ENCODE measurements around the gene SHKBP1. TPM values are rescaled to one million over a fixed set of nuclear protein-coding genes. Genes with fewer than 3 reads are reported as not detected.

The SHKBP1 gene
- total and polyA plus RNA-seq, 2 of the 13 experiments (the other 11 are each of a cell fraction or from before 2014, with no cell fraction given): 16.2 to 17.4 TPM

- Histone ChIP-seq H3K4me1 (ENCODE audit: insufficient read depth, low read length) (peaks cover 5% of the 10 kb centered on the region; the same call in 1 of the 2 replicates), H3K27ac (ENCODE audit: extremely low read length, insufficient read depth, low read length) (no peak overlapping the region), H4K20me1 (ENCODE audit: insufficient read depth, low read length) (no peaks in the 10 kb centered on the region), H3K9me3 (ENCODE audit: low read length) (no peaks in the 10 kb centered on the region), H3K27me3 (ENCODE audit: control insufficient read depth in 1 of 2, insufficient read depth in 2 of 2, low read length in 2 of 2) (peaks cover 15 to 48% of the 10 kb centered on the region in 2 experiments; a peak in 4 of 5 replicates), H3K4me3 (replicated peaks in 1 of 3; ENCODE audit: insufficient read depth in 1 of 3, low read depth in 2 of 3, low read length in 3 of 3) (no peak overlapping the region), H3K4me2 (ENCODE audit: low read depth, low read length) (no peak overlapping the region), H3K9ac (ENCODE audit: insufficient read depth, low read depth, low read length) (no peak overlapping the region), H2AFZ (ENCODE audit: low read length) (no peak overlapping the region), H3K36me3 (replicated peaks in 1 of 2; ENCODE audit: control insufficient read depth in 1 of 2, insufficient read depth in 2 of 2, low read length in 2 of 2) (no peaks in the 10 kb centered on the region), H3K79me2 (ENCODE audit: insufficient read depth, low read length) (no peaks in the 10 kb centered on the region)
- BruUV-seq (replicated peaks): no TSS peak
- intact Hi-C loops (cut with micrococcal nuclease; ENCODE audit: unreplicated experiment): no loop called here
- DNase-seq (ENCODE audit: low spot score): no peak
- FAIRE-seq: no peak
- peak; percentile 26; the same call in 1 of the 3 replicates for ATAC-seq
- in situ Hi-C loops (cut with HindIII; ENCODE audit: extremely low pct_ligation_motif_present, low pct_unique_long_range_greater_than_20kb): no loop called here
- WGBS (ENCODE audit: low lambda C conversion rate): 23% methylated on average over 5 of the region's 17 CpGs
- TF ChIP-seq ZNF720 (CRISPR knock-in tag; IDR thresholded peaks at IDR 0.05) (no peak), SRSF1 (optimal IDR thresholded peaks at IDR 0.05; ENCODE audit: low read depth, low read length) (no peak)
- ChIA-PET CTCF (ENCODE audit: low intra/inter-chr PET ratio, low total read pairs) (no interaction called here), POLR2A (no interaction called here)
Measured at GRCh38 chr19:40555978-40556689, 20.5 kb upstream of the SHKBP1 start.

DNA sequence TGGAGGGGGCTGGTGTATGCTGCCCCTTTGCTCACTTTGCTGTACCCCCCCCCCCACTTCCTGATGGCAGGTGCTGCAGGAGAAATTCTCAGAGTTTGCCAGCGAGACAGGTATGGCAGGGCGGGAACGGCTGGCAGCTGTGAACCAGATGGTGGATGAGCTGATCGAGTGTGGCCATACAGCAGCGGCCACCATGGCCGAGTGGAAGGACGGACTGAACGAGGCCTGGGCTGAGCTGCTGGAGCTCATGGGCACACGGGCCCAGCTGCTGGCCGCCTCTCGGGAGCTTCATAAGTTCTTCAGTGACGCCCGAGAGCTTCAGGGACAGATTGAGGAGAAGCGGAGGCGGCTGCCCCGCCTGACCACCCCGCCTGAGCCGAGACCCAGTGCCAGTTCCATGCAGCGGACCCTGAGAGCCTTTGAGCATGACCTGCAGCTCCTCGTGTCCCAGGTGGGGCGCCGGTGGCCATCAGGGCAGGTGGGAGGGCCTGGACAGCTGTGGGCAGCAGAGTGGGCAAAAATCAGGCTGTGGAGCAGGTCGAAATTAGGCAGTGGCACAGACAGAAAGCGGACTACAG is 19.6 kb upstream of the SHKBP1 start:
- H3K4me2 ChIP-seq (ENCODE audit: low read depth, low read length): no peak overlapping the region
- H3K79me2 ChIP-seq (ENCODE audit: insufficient read depth, low read length): no peaks in the 10 kb centered on the region
- no peaks in the 10 kb centered on the region for H3K4me1 ChIP-seq (ENCODE audit: insufficient read depth, low read length)
- CTCF ChIA-PET (ENCODE audit: low intra/inter-chr PET ratio, low total read pairs): no interaction called here
- H4K20me1 ChIP-seq (ENCODE audit: insufficient read depth, low read length): no peaks in the 10 kb centered on the region
- no peak for ATAC-seq
- H3K4me3 ChIP-seq (replicated peaks in 1 of 3; ENCODE audit: insufficient read depth in 1 of 3, low read depth in 2 of 3, low read length in 3 of 3): no peak overlapping the region
- H2AFZ ChIP-seq (ENCODE audit: low read length): no peak overlapping the region
- DNase-seq (ENCODE audit: low spot score): no peak
- BruUV-seq (replicated peaks): no TSS peak
- FAIRE-seq: no peak
- in situ Hi-C loops (cut with HindIII; ENCODE audit: extremely low pct_ligation_motif_present, low pct_unique_long_range_greater_than_20kb) (no loop called here), intact Hi-C loops (cut with micrococcal nuclease; ENCODE audit: unreplicated experiment) (no loop called here)
- no peak overlapping the region for H3K27ac ChIP-seq (ENCODE audit: extremely low read length, insufficient read depth, low read length)
- peaks cover 15 to 51% of the 10 kb centered on the region in 2 experiments; a peak in 4 of 5 replicates for H3K27me3 ChIP-seq (ENCODE audit: control insufficient read depth in 1 of 2, insufficient read depth in 2 of 2, low read length in 2 of 2)
- no peak overlapping the region for H3K9ac ChIP-seq (ENCODE audit: insufficient read depth, low read depth, low read length)
- TF ChIP-seq PITX1 (CRISPR knock-in tag; IDR thresholded peaks at IDR 0.05) (no peak), SOX13 (IDR thresholded peaks at IDR 0.05) (no peak), SOX13 (CRISPR knock-in tag; conservative IDR thresholded peaks at IDR 0.05 in 1 of 2, IDR thresholded peaks at IDR 0.05 in 1 of 2) (no peak)
- H3K9me3 ChIP-seq (ENCODE audit: low read length): no peaks in the 10 kb centered on the region
- POLR2A ChIA-PET: no interaction called here
- 30% methylated on average over 9 of the region's 24 CpGs for WGBS (ENCODE audit: low lambda C conversion rate)
- no peaks in the 10 kb centered on the region for H3K36me3 ChIP-seq (replicated peaks in 1 of 2; ENCODE audit: control insufficient read depth in 1 of 2, insufficient read depth in 2 of 2, low read length in 2 of 2)
